ENCODE results near the gene B4GALNT2.

DNA sequence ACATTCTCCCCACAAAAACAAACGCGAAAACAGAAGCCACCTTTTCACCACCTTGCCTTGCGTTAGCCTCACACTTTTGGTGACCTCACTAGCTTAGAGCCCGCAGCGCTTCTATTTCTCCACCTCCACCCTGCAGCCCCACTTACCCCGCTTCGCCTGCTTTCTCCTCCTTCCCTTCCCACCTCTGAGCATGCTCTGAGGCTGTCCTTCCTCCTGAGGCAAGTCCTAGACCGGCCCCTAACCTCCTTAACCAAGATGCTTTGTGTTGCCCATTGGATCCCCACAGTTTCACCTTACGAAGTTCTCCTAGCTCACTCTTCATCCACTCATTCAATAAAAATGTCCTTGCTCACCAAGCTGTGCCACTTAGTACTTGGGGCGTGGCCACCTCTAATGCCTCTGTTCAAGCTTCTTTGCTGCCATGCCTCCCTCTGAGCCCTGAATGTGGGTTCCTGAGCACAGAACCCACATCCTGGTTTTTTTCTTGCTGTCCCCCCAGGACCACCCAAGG is 76.5 kb downstream of the B4GALNT2 start:
- TF ChIP-seq, protein P1, sequence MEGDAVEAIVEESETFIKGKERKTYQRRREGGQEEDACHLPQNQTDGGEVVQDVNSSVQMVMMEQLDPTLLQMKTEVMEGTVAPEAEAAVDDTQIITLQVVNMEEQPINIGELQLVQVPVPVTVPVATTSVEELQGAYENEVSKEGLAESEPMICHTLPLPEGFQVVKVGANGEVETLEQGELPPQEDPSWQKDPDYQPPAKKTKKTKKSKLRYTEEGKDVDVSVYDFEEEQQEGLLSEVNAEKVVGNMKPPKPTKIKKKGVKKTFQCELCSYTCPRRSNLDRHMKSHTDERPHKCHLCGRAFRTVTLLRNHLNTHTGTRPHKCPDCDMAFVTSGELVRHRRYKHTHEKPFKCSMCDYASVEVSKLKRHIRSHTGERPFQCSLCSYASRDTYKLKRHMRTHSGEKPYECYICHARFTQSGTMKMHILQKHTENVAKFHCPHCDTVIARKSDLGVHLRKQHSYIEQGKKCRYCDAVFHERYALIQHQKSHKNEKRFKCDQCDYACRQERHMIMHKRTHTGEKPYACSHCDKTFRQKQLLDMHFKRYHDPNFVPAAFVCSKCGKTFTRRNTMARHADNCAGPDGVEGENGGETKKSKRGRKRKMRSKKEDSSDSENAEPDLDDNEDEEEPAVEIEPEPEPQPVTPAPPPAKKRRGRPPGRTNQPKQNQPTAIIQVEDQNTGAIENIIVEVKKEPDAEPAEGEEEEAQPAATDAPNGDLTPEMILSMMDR (IDR thresholded peaks at IDR 0.05), result no peak
- no peak for TF ChIP-seq POLR2A (IDR thresholded peaks at IDR 0.05)

Measured in thyroid gland (tissue), 4 donors.